Neural cell (in vitro differentiated cells): Measurements from ENCODE around the gene ARFRP1. TPM values are rescaled to one million over a fixed set of nuclear protein-coding genes. Genes with fewer than 3 reads are reported as not detected.

Source experiments
- H2AFZ ChIP-seq: fragments of 200-600, 300-800 bp; sonication (generic), shearing (Covaris generic); 2 replicates; pipeline ENCODE4 v1.6.0; 2014; ENCODE audit warnings: low read depth, mild to moderate bottlenecking, antibody characterized with exemption, low read length, moderate library complexity
- H3F3A ChIP-seq: fragments of 200-600 bp; shearing (Covaris generic); 2 replicates; pipeline ENCODE4 v1.6.1; 2016; ENCODE audit warnings: mild to moderate bottlenecking, moderate library complexity, mixed read lengths, antibody characterized with exemption, low read length; ENCODE audit not compliant: insufficient read depth, poor library complexity, severe bottlenecking
- H3K27ac ChIP-seq: fragments of 200-600, 300-800 bp; sonication (generic), shearing (Covaris generic); 2 replicates; pipeline ENCODE4 v1.5.1; 2014; ENCODE audit warnings: mild to moderate bottlenecking, low read length, moderate library complexity
- H3K27me3 ChIP-seq: fragments of 300-800, 200-600 bp; sonication (generic), shearing (Covaris generic); 2 replicates; pipeline ENCODE4 v1.6.0; 2014; ENCODE audit warnings: mild to moderate bottlenecking, low read depth, low read length, moderate library complexity; ENCODE audit not compliant: insufficient read depth
- H3K36me3 ChIP-seq: fragments of 300-800, 200-600 bp; sonication (generic), shearing (Covaris generic); 2 replicates; pipeline ENCODE4 v1.5.1; 2014; ENCODE audit warnings: mild to moderate bottlenecking, antibody characterized with exemption, low read length, moderate library complexity; ENCODE audit not compliant: insufficient read depth
- H3K4me2 ChIP-seq: fragments of 300-800, 200-600 bp; sonication (generic), shearing (Covaris generic); 2 replicates; pipeline ENCODE4 v1.6.0; 2014; ENCODE audit warnings: mild to moderate bottlenecking, low read length
- H3K4me3 ChIP-seq: fragments of 300-800, 200-600 bp; sonication (generic), shearing (Covaris generic); 2 replicates; pipeline ENCODE4 v1.5.1; 2014; ENCODE audit warnings: mild to moderate bottlenecking, low read length, moderate library complexity
- H3K79me2 ChIP-seq: fragments of 200-600 bp; shearing (Covaris generic); replicated peaks from 2 replicates; pipeline ENCODE4 v1.6.0; 2014; ENCODE audit warnings: mild to moderate bottlenecking, low read length, moderate library complexity; ENCODE audit not compliant: insufficient read depth
- H3K9ac ChIP-seq: fragments of 300-800, 200-600 bp; sonication (generic), shearing (Covaris generic); 2 replicates; pipeline ENCODE4 v1.6.1; 2016; ENCODE audit warnings: mild to moderate bottlenecking, low read length, mixed read lengths
- H3K9me2 ChIP-seq: fragments of 200-600 bp; shearing (Covaris generic); 2 replicates; pipeline ENCODE4 v1.6.1; 2016; ENCODE audit warnings: mild to moderate bottlenecking, low read length, mixed read lengths; ENCODE audit not compliant: insufficient read depth
- H3K9me3 ChIP-seq: fragments of 200-600, 300-800 bp; sonication (generic), shearing (Covaris generic); 2 replicates; pipeline ENCODE4 v1.6.1; 2016; ENCODE audit warnings: mild to moderate bottlenecking, mixed run types, low read length, moderate library complexity, mixed read lengths
- H4K20me1 ChIP-seq: fragments of 200-600 bp; shearing (Covaris generic); 2 replicates; pipeline ENCODE4 v1.6.1; 2016; ENCODE audit warnings: mild to moderate bottlenecking, mixed run types; ENCODE audit not compliant: insufficient read depth
- EP300 ChIP-seq: fragments of 450-650 bp; conservative IDR thresholded peaks from 2 replicates; pipeline ENCODE4 v1.6.1; 2014; ENCODE audit warnings: antibody characterized with exemption, mild to moderate bottlenecking, moderate library complexity; ENCODE audit not compliant: poor library complexity, severe bottlenecking
- EZH2 ChIP-seq: fragments of 200-600, 300-800 bp; shearing (Covaris generic), sonication (generic); IDR thresholded peaks from 2 replicates; pipeline ENCODE4 v1.6.1; 2014; ENCODE audit warnings: antibody characterized with exemption, low read length, borderline replicate concordance, mild to moderate bottlenecking; ENCODE audit not compliant: insufficient read depth, poor library complexity, severe bottlenecking
- MXI1 ChIP-seq: fragments of 450-650 bp; conservative IDR thresholded peaks from 2 replicates; pipeline ENCODE4 v1.6.1; 2014; ENCODE audit warnings: antibody characterized with exemption, mild to moderate bottlenecking; ENCODE audit not compliant: poor library complexity, severe bottlenecking
- POLR2AphosphoS5 ChIP-seq: IDR thresholded peaks from 2 replicates; pipeline ENCODE4 v1.6.1; 2012
- RAD21 ChIP-seq: fragments of 450-650 bp; conservative IDR thresholded peaks from 2 replicates; pipeline ENCODE4 v1.6.1; 2014; ENCODE audit warnings: antibody characterized with exemption, mild to moderate bottlenecking, moderate library complexity
- SMC3 ChIP-seq: fragments of 450-650 bp; conservative IDR thresholded peaks from 2 replicates; pipeline ENCODE4 v1.6.1; 2014; ENCODE audit warnings: antibody characterized with exemption, mild to moderate bottlenecking, moderate library complexity; ENCODE audit not compliant: poor library complexity
- TAF1 ChIP-seq: IDR thresholded peaks from 2 replicates; pipeline ENCODE4 v1.6.1; 2012; ENCODE audit warnings: low read depth
- polyA plus RNA-seq: library from polyadenylated mRNA; depleted of rRNA; stranded (reverse); fragments of >200 nt; gene quantifications from 2 replicates; pipeline ENCODE4 v1.2.3, GENCODE V29; 2014
- TF ChIP-seq, protein P1 (sequence below): IDR thresholded peaks from 2 replicates; pipeline ENCODE4 v1.6.1; 2012; ENCODE audit warnings: borderline replicate concordance
- TF ChIP-seq, protein P2 (sequence below): fragments of 450-650 bp; IDR thresholded peaks from 2 replicates; pipeline ENCODE4 v1.5.1; 2014; ENCODE audit warnings: antibody characterized with exemption, mild to moderate bottlenecking, moderate library complexity; ENCODE audit not compliant: poor library complexity, severe bottlenecking

Gene ARFRP1
- polyA plus RNA-seq, 1 donor from 2014 or later: 70.9 TPM

DNA sequence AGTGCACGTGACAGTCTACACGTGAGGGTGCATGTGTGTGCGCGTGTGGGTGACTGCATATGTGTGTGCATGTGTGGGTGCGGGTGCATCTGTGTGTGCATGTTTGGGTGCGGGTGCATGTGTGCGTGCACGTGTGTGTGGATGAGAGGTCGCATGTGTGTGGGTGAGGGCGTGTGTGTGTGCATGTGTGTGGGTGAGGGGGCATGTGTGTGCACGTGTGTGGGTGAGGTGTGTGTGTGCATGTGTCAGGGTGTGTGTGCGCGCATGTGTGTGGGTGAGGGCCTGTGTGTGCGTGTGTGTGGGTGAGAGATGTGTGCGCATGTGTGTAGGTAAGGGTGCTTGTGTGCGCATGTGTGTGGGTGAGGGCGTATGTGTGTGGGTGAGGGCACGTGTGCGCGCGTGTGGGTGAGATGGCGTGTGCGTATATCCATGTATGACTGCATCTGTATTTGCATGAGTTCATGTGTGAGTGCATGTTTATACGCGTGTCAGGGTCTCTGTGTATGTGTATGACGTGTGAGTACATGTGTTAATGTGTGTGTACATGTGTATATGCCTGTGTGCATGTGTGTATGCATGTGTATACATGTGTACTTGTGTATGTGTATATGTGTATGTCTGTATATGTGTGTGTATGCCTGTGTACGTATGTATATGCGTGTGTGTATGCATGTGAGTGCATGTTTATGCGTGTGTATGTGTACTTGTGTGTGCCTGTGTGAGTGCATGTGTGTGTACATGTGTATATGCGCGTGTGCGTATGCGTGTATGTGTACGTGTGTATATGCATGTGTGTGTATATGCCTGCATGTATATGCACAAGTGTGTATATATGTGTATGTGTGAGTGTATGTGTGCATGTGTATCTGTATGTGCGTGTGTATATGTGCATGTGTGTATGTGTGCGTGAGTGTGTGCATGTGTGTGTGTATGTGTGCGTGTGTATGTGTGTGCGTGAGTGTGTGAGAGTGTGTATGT, 24.6 kb upstream of the ARFRP1 start:
- Histone ChIP-seq H3K9me2 (no peaks in the 10 kb centered on the region), H3K27me3 (no peaks in the 10 kb centered on the region), H3F3A (no peaks in the 10 kb centered on the region), H3K4me2 (no peak overlapping the region), H3K36me3 (no peaks in the 10 kb centered on the region), H3K9me3 (no peaks in the 10 kb centered on the region), H3K9ac (no peak overlapping the region), H3K27ac (no peak overlapping the region), H2AFZ (no peak overlapping the region), H3K79me2 (no peaks in the 10 kb centered on the region), H3K4me3 (no peak overlapping the region), H4K20me1 (no peaks in the 10 kb centered on the region)
- TF ChIP-seq POLR2AphosphoS5 (no peak), EP300 (no peak), SMC3 (no peak), RAD21 (no peak), TAF1 (no peak), EZH2 (no peak), MXI1 (no peak)
- TF ChIP-seq, protein P1, sequence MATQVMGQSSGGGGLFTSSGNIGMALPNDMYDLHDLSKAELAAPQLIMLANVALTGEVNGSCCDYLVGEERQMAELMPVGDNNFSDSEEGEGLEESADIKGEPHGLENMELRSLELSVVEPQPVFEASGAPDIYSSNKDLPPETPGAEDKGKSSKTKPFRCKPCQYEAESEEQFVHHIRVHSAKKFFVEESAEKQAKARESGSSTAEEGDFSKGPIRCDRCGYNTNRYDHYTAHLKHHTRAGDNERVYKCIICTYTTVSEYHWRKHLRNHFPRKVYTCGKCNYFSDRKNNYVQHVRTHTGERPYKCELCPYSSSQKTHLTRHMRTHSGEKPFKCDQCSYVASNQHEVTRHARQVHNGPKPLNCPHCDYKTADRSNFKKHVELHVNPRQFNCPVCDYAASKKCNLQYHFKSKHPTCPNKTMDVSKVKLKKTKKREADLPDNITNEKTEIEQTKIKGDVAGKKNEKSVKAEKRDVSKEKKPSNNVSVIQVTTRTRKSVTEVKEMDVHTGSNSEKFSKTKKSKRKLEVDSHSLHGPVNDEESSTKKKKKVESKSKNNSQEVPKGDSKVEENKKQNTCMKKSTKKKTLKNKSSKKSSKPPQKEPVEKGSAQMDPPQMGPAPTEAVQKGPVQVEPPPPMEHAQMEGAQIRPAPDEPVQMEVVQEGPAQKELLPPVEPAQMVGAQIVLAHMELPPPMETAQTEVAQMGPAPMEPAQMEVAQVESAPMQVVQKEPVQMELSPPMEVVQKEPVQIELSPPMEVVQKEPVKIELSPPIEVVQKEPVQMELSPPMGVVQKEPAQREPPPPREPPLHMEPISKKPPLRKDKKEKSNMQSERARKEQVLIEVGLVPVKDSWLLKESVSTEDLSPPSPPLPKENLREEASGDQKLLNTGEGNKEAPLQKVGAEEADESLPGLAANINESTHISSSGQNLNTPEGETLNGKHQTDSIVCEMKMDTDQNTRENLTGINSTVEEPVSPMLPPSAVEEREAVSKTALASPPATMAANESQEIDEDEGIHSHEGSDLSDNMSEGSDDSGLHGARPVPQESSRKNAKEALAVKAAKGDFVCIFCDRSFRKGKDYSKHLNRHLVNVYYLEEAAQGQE: no peak
- TF ChIP-seq, protein P2, sequence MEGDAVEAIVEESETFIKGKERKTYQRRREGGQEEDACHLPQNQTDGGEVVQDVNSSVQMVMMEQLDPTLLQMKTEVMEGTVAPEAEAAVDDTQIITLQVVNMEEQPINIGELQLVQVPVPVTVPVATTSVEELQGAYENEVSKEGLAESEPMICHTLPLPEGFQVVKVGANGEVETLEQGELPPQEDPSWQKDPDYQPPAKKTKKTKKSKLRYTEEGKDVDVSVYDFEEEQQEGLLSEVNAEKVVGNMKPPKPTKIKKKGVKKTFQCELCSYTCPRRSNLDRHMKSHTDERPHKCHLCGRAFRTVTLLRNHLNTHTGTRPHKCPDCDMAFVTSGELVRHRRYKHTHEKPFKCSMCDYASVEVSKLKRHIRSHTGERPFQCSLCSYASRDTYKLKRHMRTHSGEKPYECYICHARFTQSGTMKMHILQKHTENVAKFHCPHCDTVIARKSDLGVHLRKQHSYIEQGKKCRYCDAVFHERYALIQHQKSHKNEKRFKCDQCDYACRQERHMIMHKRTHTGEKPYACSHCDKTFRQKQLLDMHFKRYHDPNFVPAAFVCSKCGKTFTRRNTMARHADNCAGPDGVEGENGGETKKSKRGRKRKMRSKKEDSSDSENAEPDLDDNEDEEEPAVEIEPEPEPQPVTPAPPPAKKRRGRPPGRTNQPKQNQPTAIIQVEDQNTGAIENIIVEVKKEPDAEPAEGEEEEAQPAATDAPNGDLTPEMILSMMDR: no peak

DNA sequence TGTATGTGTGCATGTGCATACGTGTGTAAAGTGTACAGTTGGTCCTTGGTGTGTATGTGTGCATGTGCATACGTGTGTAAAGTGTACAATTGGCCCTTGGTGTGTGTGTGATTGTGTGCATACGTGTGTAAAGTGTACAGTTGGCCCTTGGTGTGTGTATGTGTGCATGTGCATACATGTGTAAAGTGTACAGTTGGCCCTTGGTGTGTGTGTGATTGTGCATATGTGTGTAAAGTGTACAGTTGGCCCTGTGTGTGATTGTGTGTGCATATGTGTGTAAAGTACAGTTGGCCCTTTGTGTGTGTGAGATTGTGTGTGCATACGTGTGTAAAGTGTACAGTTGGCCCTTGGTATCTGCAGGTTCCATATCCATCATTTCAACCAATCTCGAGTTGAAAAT, 23.6 kb upstream of the ARFRP1 start:
- Histone ChIP-seq H3K27me3 (no peaks in the 10 kb centered on the region), H4K20me1 (no peaks in the 10 kb centered on the region), H3K36me3 (no peaks in the 10 kb centered on the region), H3K27ac (no peak overlapping the region), H3K4me3 (no peak overlapping the region), H2AFZ (no peak overlapping the region), H3K9ac (no peak overlapping the region), H3K79me2 (peaks cover 6% of the 10 kb centered on the region), H3K4me2 (no peak overlapping the region), H3F3A (no peaks in the 10 kb centered on the region), H3K9me2 (no peaks in the 10 kb centered on the region), H3K9me3 (no peaks in the 10 kb centered on the region)
- TF ChIP-seq MXI1: no peak
- TF ChIP-seq EP300: no peak
- no peak for TF ChIP-seq RAD21
- TF ChIP-seq POLR2AphosphoS5: no peak
- no peak for TF ChIP-seq SMC3
- TF ChIP-seq, protein P1: no peak
- no peak for TF ChIP-seq EZH2
- no peak for TF ChIP-seq TAF1
- TF ChIP-seq, protein P2: no peak
